AG10803 (cell line): ENCODE measurements around the gene EID2.

ENCODE experiments used
- DNase-seq: peaks from one replicate; pipeline ENCODE4 v3.0.0; 2010; ENCODE audit warnings: low read depth
- H3K4me3 ChIP-seq: 2 replicates; pipeline ENCODE4 v1.5.1; 2011; ENCODE audit warnings: mild to moderate bottlenecking, low read length, control low read depth
- CTCF ChIP-seq: conservative IDR thresholded peaks from 2 replicates; pipeline ENCODE4 v1.5.1; 2011; ENCODE audit warnings: mild to moderate bottlenecking, low read length, control low read depth, inconsistent platforms

Gene EID2

GRCh38 chr19:39515551-39516191 lies 24.3 kb downstream of the EID2 start:
- DNase-seq, result no peak
- TF ChIP-seq CTCF, result no peak
- H3K4me3 ChIP-seq, result no peak overlapping the region; the same call in 1 of the 2 replicates

- H3K4me3 ChIP-seq, result no peak within 1 kb of the TSS; the same call in 1 of the 2 replicates
- no peak for TF ChIP-seq CTCF
- no peak for DNase-seq
Measured at GRCh38 chr19:39514840-39515550, 25.0 kb downstream of the EID2 start, which contains the start of gene SELENOV. Gene SELENOV (plus strand): TSS chr19:39515139. CDS start chr19:39515213, 74 bp downstream.

GRCh38 chr19:39512988-39513387 lies 27.0 kb downstream of the EID2 start:
- no peak overlapping the region for H3K4me3 ChIP-seq
- TF ChIP-seq CTCF, result no peak
- DNase-seq, result no peak

- H3K4me3 ChIP-seq, result no peak overlapping the region
- DNase-seq, result no peak
- no peak for TF ChIP-seq CTCF
Measured at GRCh38 chr19:39509233-39509632, 30.7 kb downstream of the EID2 start.

GRCh38 chr19:39508629-39509028 lies 31.3 kb downstream of the EID2 start:
- DNase-seq, result no peak
- H3K4me3 ChIP-seq, result no peak overlapping the region
- no peak for TF ChIP-seq CTCF

GRCh38 chr19:39507715-39508364 lies 32.1 kb downstream of the EID2 start:
- no peak for DNase-seq
- TF ChIP-seq CTCF, result no peak
- H3K4me3 ChIP-seq, result peak overlapping the region; percentile 58
